ENCODE data around the gene GADD45A.

DNA sequence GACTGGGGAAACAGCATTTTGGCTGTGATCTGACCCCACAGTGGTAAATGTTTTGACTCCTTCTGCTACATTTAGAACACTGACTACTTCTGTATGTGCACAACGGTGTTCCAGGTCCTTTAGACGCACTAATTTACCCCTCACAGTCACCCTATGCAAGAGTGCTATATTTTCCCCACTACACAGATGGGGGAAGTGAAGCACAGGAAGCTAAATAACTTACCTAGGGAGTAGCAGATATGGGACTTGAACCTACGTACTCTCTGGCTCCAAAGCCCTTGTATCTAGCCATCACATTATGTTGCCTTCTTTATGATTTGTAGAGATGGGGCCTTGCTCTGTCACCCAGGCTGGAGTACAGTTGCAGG, 49.3 kb downstream of the GADD45A start:
- TF ChIP-seq, protein P1, sequence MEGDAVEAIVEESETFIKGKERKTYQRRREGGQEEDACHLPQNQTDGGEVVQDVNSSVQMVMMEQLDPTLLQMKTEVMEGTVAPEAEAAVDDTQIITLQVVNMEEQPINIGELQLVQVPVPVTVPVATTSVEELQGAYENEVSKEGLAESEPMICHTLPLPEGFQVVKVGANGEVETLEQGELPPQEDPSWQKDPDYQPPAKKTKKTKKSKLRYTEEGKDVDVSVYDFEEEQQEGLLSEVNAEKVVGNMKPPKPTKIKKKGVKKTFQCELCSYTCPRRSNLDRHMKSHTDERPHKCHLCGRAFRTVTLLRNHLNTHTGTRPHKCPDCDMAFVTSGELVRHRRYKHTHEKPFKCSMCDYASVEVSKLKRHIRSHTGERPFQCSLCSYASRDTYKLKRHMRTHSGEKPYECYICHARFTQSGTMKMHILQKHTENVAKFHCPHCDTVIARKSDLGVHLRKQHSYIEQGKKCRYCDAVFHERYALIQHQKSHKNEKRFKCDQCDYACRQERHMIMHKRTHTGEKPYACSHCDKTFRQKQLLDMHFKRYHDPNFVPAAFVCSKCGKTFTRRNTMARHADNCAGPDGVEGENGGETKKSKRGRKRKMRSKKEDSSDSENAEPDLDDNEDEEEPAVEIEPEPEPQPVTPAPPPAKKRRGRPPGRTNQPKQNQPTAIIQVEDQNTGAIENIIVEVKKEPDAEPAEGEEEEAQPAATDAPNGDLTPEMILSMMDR (IDR thresholded peaks at IDR 0.05; ENCODE audit: insufficient read depth, low read depth, low read length) = no peak
- no peak for TF ChIP-seq EZH2 (IDR thresholded peaks at IDR 0.05; ENCODE audit: insufficient read depth, low read length)
